Measurements from ENCODE around the gene C10orf95. TPM values are rescaled to one million over a fixed set of nuclear protein-coding genes. Genes with fewer than 3 reads are reported as not detected.

The C10orf95 gene
- total RNA-seq, 1 donor from 2014 or later = 5.7 TPM

- no peak for ATAC-seq
- H3K9me3 ChIP-seq = no peaks in the 10 kb centered on the region
- no peaks in the 10 kb centered on the region for H3K27me3 ChIP-seq (ENCODE audit: low read depth)
- H3K4me3 ChIP-seq = peak overlapping the region; percentile 52
- no peaks in the 10 kb centered on the region for H3K36me3 ChIP-seq
- H3K27ac ChIP-seq = peak overlapping the region; percentile 72
- DNase-seq = no peak
- peaks cover 63% of the 10 kb centered on the region for H3K4me1 ChIP-seq
- intact Hi-C loops (cut with DNase I) = no loop called here
- TF ChIP-seq CTCF (IDR thresholded peaks at IDR 0.05) = no peak
Measured at GRCh38 chr10:102436312-102436711, 15.0 kb downstream of the C10orf95 start.

- ATAC-seq (peak; percentile 32 to 42), DNase-seq (peak; percentile 71)
- no peak for TF ChIP-seq CTCF (IDR thresholded peaks at IDR 0.05)
- Histone ChIP-seq H3K4me1 (peaks cover 63% of the 10 kb centered on the region), H3K36me3 (no peaks in the 10 kb centered on the region), H3K4me3 (peak overlapping the region; percentile 52), H3K27me3 (ENCODE audit: low read depth) (no peaks in the 10 kb centered on the region), H3K27ac (peak overlapping the region; percentile 72), H3K9me3 (no peaks in the 10 kb centered on the region)
- intact Hi-C loops (cut with DNase I) = no loop called here
Measured at GRCh38 chr10:102435529-102436233, 15.7 kb downstream of the C10orf95 start.

- peak overlapping the region; percentile 72 for H3K27ac ChIP-seq
- no peaks in the 10 kb centered on the region for H3K36me3 ChIP-seq
- no peak for DNase-seq
- no peak for ATAC-seq
- no peaks in the 10 kb centered on the region for H3K9me3 ChIP-seq
- no peak for TF ChIP-seq CTCF (IDR thresholded peaks at IDR 0.05)
- H3K4me3 ChIP-seq = peak overlapping the region; percentile 52
- intact Hi-C loops (cut with DNase I) = no loop called here
- H3K27me3 ChIP-seq (ENCODE audit: low read depth) = no peaks in the 10 kb centered on the region
- H3K4me1 ChIP-seq = peaks cover 60% of the 10 kb centered on the region
Measured at GRCh38 chr10:102435133-102435497, 16.2 kb downstream of the C10orf95 start.

- intact Hi-C loops (cut with DNase I) = no loop called here
- no peaks in the 10 kb centered on the region for H3K9me3 ChIP-seq
- no peaks in the 10 kb centered on the region for H3K27me3 ChIP-seq (ENCODE audit: low read depth)
- DNase-seq (no peak), ATAC-seq (peak; percentile 5 to 31)
- peak overlapping the region; percentile 72 for H3K27ac ChIP-seq
- peaks cover 57% of the 10 kb centered on the region for H3K4me1 ChIP-seq
- H3K36me3 ChIP-seq = no peaks in the 10 kb centered on the region
- TF ChIP-seq CTCF (IDR thresholded peaks at IDR 0.05) = no peak
- H3K4me3 ChIP-seq = peak overlapping the region; percentile 52
Measured at GRCh38 chr10:102434394-102435132, 16.8 kb downstream of the C10orf95 start.

GRCh38 chr10:102433619-102434046, 17.7 kb downstream of the C10orf95 start:
- no peaks in the 10 kb centered on the region for H3K27me3 ChIP-seq (ENCODE audit: low read depth)
- H3K27ac ChIP-seq = no peak overlapping the region
- H3K4me3 ChIP-seq = no peak overlapping the region
- no peak for TF ChIP-seq CTCF (IDR thresholded peaks at IDR 0.05)
- H3K36me3 ChIP-seq = no peaks in the 10 kb centered on the region
- H3K9me3 ChIP-seq = no peaks in the 10 kb centered on the region
- ATAC-seq = no peak
- intact Hi-C loops (cut with DNase I) = no loop called here
- peak; percentile 49 for DNase-seq
- peaks cover 57% of the 10 kb centered on the region for H3K4me1 ChIP-seq

Measured in lower lobe of right lung (tissue), 2 donors.